GM19193 (cell line): Measurements from ENCODE around the gene ENO1.

Experiments
- POLR2A ChIP-seq: IDR thresholded peaks from 4 replicates; pipeline ENCODE4 v1.6.1; 2011; ENCODE audit not compliant: insufficient read depth, insufficient read length; ENCODE audit errors: extremely low read depth

The ENO1 gene

DNA sequence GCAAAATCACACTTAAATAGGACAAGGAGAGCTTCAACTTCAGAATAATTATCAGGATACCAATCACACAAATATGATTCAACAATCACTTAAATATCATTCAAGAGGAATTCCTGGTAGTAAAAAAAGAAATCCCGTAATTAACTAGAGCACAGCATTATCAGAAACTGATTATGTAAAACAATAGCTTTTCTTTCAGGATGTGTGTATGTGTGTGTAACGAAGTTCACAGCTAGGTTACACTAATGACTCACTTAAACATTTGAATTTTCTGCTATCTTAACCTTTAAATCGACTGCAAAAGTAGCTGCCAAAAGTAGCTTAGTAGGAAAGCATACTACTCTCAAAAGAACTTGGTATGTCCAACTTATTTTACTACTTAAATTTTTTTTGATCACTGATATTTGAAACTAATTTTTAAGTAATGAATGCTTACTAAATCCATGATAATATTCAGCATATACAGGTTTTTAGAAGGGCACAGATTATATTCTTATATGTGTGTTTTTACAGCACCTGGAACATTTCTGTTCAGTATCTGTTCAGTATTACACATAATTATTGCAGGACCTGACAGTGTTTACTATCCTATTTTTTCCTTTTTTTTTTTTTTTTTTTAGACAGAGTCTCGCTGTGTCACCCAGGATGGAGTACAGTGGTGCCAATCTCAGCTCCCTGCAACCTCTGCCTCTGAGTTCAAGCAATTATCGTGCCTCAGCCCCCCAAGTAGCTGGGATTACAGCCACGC is 65.3 kb downstream of the ENO1 start:
- TF ChIP-seq POLR2A: no peak

DNA sequence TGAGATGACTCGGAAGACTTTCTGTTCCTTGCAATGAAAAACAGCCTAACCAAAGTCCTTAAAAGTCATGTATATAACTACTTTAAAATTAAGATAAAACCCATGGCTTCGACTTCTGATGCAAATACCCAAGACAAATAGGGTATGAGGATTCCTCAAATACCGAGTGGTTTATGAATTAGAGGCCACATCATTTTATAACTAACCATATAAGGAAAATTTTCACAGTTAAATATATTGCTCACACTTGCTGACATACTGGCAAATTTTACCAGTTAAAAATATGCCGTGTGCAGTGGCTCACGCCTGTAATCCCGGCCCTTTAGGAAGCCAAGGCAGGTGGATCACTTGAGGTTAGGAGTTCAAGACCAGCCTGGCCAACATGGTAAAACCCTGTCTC is 66.4 kb downstream of the ENO1 start:
- TF ChIP-seq POLR2A: no peak
